OCI-LY7 (cell line): Measurements from ENCODE around the gene TTC33.

Source experiments
- CTCF ChIP-seq: fragments of 200-600 bp; sonication (generic); conservative IDR thresholded peaks from 2 replicates; pipeline ENCODE4 v1.5.1; 2014; ENCODE audit warnings: mild to moderate bottlenecking, antibody characterized with exemption, low read length, moderate library complexity, mixed read lengths
- EZH2phosphoT487 ChIP-seq: fragments of 200-600 bp; sonication (generic); IDR thresholded peaks from 2 replicates; pipeline ENCODE4 v1.6.1; 2018; ENCODE audit warnings: low read depth, borderline replicate concordance, mild to moderate bottlenecking, mixed run types, antibody characterized with exemption, low read length, moderate library complexity, mixed read lengths

- TF ChIP-seq CTCF: no peak
- no peak for TF ChIP-seq EZH2phosphoT487
Observed at GRCh38 chr5:40521925-40522324, 233.8 kb downstream of the TTC33 start.
